Measurements from ENCODE around the gene C5orf63. TPM values are rescaled to one million over a fixed set of nuclear protein-coding genes. Genes with fewer than 3 reads are reported as not detected.
A peak's percentile ranks its signal among the peaks of the same experiment; 100 is the strongest.

C5orf63 gene
- total and polyA plus RNA-seq, 9 of the 15 experiments (the other 6 are each of a cell fraction or from before 2014, with no cell fraction given) = 1.8 to 24.6 (median 6.2) TPM

- TF ChIP-seq MGA (IDR thresholded peaks at IDR 0.05) = peak; percentile 38; the same call in 1 of the 2 replicates
- TF ChIP-seq SMARCA4 (IDR thresholded peaks at IDR 0.05) = no peak
- TF ChIP-seq ETS1 (conservative IDR thresholded peaks at IDR 0.05; ENCODE audit: control insufficient read depth, low read depth, low read length) = no peak
- no peak for TF ChIP-seq ATF4 (CRISPR knock-in tag; IDR thresholded peaks at IDR 0.05)
- no peak for TF ChIP-seq ZSCAN29 (IDR thresholded peaks at IDR 0.05)
- peak in 1 of 2 experiments; percentile 52; a peak in 2 of 4 replicates for TF ChIP-seq MNT (conservative IDR thresholded peaks at IDR 0.05)
Observed at GRCh38 chr5:127072861-127073846, at the start of gene C5orf63 (continued).
